Epithelial cell of proximal tubule (primary cell): ENCODE results near the gene ACTN4. TPM values are rescaled to one million over a fixed set of nuclear protein-coding genes. Genes with fewer than 3 reads are reported as not detected.

Experiments
- DNase-seq: peaks from one replicate; pipeline ENCODE4 v3.0.0-alpha.2; 2011; ENCODE audit warnings: low read depth
- H3K4me3 ChIP-seq: 2 replicates; pipeline ENCODE4 v1.5.1; 2011; ENCODE audit warnings: low read depth, mild to moderate bottlenecking, low read length
- total RNA-seq: library from RNA; depleted of rRNA; stranded (reverse); fragments of >200 nt; gene quantifications from 2 replicates; pipeline ENCODE4 v1.2.3, GENCODE V29; 2015
- TF ChIP-seq, protein P1 (sequence below): conservative IDR thresholded peaks from 2 replicates; pipeline ENCODE4 v1.5.1; 2012; ENCODE audit warnings: low read depth, mild to moderate bottlenecking, low read length

Gene ACTN4
- total RNA-seq, 1 donor from 2014 or later, result 629 TPM

DNA sequence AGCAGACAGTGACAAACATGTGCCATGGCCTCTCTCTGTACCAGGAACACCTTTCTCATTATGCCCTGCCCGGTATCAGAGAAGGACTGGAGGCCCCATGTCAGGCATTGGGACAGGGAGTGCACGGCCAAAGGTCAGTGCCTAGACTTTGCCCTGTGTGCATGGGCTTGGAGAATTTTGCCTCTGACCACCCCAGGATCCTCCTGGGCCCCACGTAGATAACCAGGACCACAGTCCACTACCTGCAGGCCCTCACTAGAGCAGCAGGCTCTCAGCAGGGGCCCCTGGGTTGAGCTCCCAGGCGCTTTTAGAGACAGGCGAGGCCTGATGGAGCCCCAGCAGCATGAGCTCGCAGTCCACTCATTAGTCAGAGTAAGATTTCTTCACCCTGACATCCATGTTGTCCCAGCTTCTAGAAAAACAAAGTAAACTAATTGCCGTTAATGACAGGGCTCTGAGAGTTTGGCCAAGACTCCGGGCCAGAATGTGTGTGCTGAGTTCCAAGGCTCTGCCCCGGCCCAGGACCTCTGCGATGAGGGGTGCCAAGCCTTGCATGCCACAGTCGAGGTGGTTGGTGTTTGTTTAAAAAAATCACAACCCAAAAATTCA is 54.1 kb downstream of the ACTN4 start:
- H3K4me3 ChIP-seq, result no peak overlapping the region
- TF ChIP-seq, protein P1, sequence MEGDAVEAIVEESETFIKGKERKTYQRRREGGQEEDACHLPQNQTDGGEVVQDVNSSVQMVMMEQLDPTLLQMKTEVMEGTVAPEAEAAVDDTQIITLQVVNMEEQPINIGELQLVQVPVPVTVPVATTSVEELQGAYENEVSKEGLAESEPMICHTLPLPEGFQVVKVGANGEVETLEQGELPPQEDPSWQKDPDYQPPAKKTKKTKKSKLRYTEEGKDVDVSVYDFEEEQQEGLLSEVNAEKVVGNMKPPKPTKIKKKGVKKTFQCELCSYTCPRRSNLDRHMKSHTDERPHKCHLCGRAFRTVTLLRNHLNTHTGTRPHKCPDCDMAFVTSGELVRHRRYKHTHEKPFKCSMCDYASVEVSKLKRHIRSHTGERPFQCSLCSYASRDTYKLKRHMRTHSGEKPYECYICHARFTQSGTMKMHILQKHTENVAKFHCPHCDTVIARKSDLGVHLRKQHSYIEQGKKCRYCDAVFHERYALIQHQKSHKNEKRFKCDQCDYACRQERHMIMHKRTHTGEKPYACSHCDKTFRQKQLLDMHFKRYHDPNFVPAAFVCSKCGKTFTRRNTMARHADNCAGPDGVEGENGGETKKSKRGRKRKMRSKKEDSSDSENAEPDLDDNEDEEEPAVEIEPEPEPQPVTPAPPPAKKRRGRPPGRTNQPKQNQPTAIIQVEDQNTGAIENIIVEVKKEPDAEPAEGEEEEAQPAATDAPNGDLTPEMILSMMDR, result no peak
- DNase-seq, result no peak

DNA sequence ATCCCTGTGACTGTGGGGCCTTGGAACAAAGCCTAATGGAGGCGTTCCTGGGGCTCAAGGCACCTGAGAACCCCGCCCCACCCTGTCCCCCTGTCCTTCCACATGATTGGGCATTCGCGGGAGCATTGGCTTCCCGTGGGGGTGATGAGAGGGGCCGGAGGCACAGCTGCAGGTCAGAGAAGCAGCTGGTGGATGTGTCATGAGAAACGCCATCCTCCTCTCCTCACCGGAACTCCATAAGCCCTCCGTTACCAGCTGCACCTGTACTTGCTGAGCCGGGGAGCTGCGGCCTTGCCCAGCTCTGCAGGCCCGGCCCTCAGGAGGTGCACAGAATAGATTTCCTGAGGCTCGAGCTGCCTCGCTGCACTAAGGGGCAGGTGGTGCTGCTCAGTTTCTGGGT is 54.8 kb downstream of the ACTN4 start:
- H3K4me3 ChIP-seq, result no peak overlapping the region
- TF ChIP-seq, protein P1, result no peak
- DNase-seq, result no peak

GRCh38 chr19:38703509-38703908 is 56.1 kb downstream of the ACTN4 start:
- DNase-seq, result no peak
- no peak overlapping the region for H3K4me3 ChIP-seq
- TF ChIP-seq, protein P1, result no peak

DNA sequence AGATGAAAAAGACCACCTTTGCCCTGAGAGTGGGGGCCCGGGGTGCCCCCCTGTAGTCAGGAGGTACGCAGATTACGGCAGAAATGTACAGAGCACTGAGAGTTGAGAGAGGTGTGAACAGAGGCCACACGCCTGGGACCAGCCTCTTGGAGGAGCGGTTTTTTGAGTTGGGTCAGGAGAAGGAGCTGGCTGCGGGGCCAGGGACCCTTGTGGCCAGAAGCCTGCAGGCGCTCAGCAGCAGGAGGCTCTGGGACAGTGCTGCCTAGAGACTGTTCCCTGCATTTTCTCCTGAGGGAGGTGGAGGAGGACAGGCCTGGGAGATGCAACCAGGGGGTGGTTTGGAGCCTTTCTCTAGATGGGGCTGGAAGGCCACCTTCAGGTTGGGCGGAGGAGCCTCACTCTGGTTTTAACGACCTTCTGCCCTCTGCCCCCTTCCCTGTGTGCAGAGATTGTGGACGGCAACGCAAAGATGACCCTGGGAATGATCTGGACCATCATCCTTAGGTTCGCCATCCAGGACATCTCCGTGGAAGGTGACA is 57.1 kb downstream of the ACTN4 start:
- no peak overlapping the region for H3K4me3 ChIP-seq
- no peak for DNase-seq
- TF ChIP-seq, protein P1, result no peak

- TF ChIP-seq, protein P1, result no peak
- no peak for DNase-seq
- no peak overlapping the region for H3K4me3 ChIP-seq
Measured at GRCh38 chr19:38705197-38706019, 58.0 kb downstream of the ACTN4 start.

DNA sequence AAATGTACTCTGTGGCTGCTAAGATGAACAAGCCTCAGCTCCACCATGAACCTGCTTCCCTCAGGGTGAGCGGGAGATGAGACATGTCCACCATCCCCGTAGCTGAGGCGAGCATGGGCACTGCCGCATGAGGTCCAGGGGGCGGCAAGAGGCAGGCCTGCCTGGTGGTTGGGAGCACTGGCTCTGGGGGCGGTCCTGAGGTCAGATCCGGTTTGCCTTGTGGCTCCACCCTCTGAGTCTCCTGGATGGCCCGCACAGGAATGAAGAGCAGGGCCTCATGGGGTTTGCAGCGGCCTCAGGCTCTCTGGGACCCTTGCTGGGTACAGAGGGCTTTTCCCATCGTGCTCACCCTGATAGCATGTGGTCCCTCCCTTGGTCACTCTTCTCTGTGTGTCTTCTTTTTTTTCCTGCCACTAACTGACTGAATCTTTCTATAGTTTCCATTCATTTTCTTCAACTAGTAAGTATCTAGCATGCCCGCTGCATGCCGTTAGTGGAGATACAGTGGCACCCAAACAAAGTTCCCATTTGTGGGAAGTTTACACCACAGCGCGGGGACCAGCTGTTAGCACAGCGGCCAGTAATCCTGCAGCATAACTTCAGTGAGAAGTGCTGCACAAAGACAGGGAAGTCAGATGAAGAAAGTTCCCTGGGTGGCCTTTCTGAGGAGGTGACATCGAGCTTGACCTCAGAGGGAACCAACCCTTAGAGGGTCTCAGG is 59.5 kb downstream of the ACTN4 start:
- H3K4me3 ChIP-seq, result no peak overlapping the region
- TF ChIP-seq, protein P1, result no peak
- DNase-seq, result no peak
